Mammary epithelial cell (primary cell): ENCODE data around the gene BIRC6.

Experiments
- CTCF ChIP-seq, 2 donors: IDR thresholded peaks in 1 of 2; conservative IDR thresholded peaks in 1 of 2; 2 replicates each; pipeline ENCODE4 v1.5.1; 2011 to 2012; ENCODE audit warnings: inconsistent platforms in 2 of 2, low read length in 2 of 2, mild to moderate bottlenecking in 2 of 2, control low read depth in 1 of 2, low read depth in 1 of 2; ENCODE audit not compliant: insufficient read depth in 1 of 2; ENCODE audit errors: extremely low read depth in 1 of 2
- EZH2 ChIP-seq: IDR thresholded peaks from 2 replicates; pipeline ENCODE4 v1.6.1; 2012; ENCODE audit warnings: low read length, inconsistent platforms, borderline replicate concordance

- no peak for TF ChIP-seq CTCF (conservative IDR thresholded peaks at IDR 0.05 in 1 of 2, IDR thresholded peaks at IDR 0.05 in 1 of 2; ENCODE audit: extremely low read depth in 1 of 2, insufficient read depth in 1 of 2, low read depth in 1 of 2, low read length in 2 of 2)
- no peak for TF ChIP-seq EZH2
Observed at GRCh38 chr2:32425719-32426141, 68.9 kb downstream of the BIRC6 start.
